GM13976 (cell line): Measurements from ENCODE around the gene ATG9B.
"Not testable (repeated sequence)": the region's sequence is repeated elsewhere in the genome, so short reads cannot be mapped to it uniquely, and the experiment has no call there.

Experiments used
- DNase-seq: peaks from one replicate; pipeline ENCODE4 v3.0.0; 2012; ENCODE audit warnings: low spot score
- CTCF ChIP-seq: IDR thresholded peaks from 2 replicates; pipeline ENCODE4 v1.5.1; 2012; ENCODE audit warnings: borderline replicate concordance, mild to moderate bottlenecking; ENCODE audit not compliant: insufficient read depth; ENCODE audit errors: extremely low read depth, missing control alignments, control extremely low read depth
- in situ Hi-C: fragments of 300-500 bp; cut with MboI; formaldehyde crosslinking; loops from one replicate; pipeline ENCODE4 v1.12.0; 2022; ENCODE audit warnings: low sequenced_read_pairs, mixed read lengths, inconsistent platforms; ENCODE audit not compliant: unreplicated experiment

The ATG9B gene

GRCh38 chr7:151015967-151016366, 8.3 kb downstream of the ATG9B start:
- in situ Hi-C loops, result no loop called here
- TF ChIP-seq CTCF, result no peak

GRCh38 chr7:151014950-151015349, 9.3 kb downstream of the ATG9B start:
- no peak for DNase-seq
- no peak for TF ChIP-seq CTCF
- in situ Hi-C loops, result no loop called here

More at GRCh38 chr7:151015967-151016366, 8.3 kb downstream of the ATG9B start:
- no peak for DNase-seq

GRCh38 chr7:151013733-151014497, 10.4 kb downstream of the ATG9B start:
- in situ Hi-C loops, result no loop called here
- no peak for TF ChIP-seq CTCF
- DNase-seq, result peak; percentile 85

GRCh38 chr7:151013356-151013732, 10.9 kb downstream of the ATG9B start:
- no peak for TF ChIP-seq CTCF
- in situ Hi-C loops, result no loop called here
- DNase-seq, result no peak

GRCh38 chr7:151012911-151013347, 11.4 kb downstream of the ATG9B start:
- DNase-seq, result no peak
- TF ChIP-seq CTCF, result peak; percentile 50

GRCh38 chr7:151012031-151012692, 12.1 kb downstream of the ATG9B start:
- in situ Hi-C loops, result no loop called here
- DNase-seq, result no peak
- TF ChIP-seq CTCF, result no peak

More at GRCh38 chr7:151012911-151013347, 11.4 kb downstream of the ATG9B start:
- in situ Hi-C loops, result no loop called here

- in situ Hi-C loops, DNase-seq: not testable (repeated sequence)
Measured at GRCh38 chr7:151011616-151012015, 12.7 kb downstream of the ATG9B start.
